Dendritic cell treated with granulocyte-macrophage colony-stimulating factor and Interleukin-4, amounts not matched to agents 40 ng/mL and 50 ng/mL, for 4 days (primary cell): ENCODE measurements around the gene P2RX2.

Experiments
- H3K27ac Mint-ChIP-seq: one replicate; pipeline ENCODE4 v1.8.0; 2022; ENCODE audit warnings: mild to moderate bottlenecking, mixed read lengths
- H3K27me3 Mint-ChIP-seq: one replicate; pipeline ENCODE4 v1.8.0; 2022; ENCODE audit warnings: mild to moderate bottlenecking, mixed read lengths
- H3K36me3 Mint-ChIP-seq: one replicate; pipeline ENCODE4 v1.8.0; 2022; ENCODE audit warnings: low read depth, mixed read lengths
- H3K4me1 Mint-ChIP-seq: one replicate; pipeline ENCODE4 v1.8.0; 2022; ENCODE audit warnings: low read depth, mixed read lengths
- H3K4me3 Mint-ChIP-seq: one replicate; pipeline ENCODE4 v1.8.0; 2022; ENCODE audit warnings: mild to moderate bottlenecking, moderate library complexity, mixed read lengths
- H3K9me3 Mint-ChIP-seq: one replicate; pipeline ENCODE4 v1.8.0; 2022; ENCODE audit warnings: mixed read lengths
- intact Hi-C: fragments of 100-400 bp; cut with micrococcal nuclease; formaldehyde crosslinking; loops from one replicate; pipeline ENCODE4 v1.15.0; 2022

P2RX2 gene

DNA sequence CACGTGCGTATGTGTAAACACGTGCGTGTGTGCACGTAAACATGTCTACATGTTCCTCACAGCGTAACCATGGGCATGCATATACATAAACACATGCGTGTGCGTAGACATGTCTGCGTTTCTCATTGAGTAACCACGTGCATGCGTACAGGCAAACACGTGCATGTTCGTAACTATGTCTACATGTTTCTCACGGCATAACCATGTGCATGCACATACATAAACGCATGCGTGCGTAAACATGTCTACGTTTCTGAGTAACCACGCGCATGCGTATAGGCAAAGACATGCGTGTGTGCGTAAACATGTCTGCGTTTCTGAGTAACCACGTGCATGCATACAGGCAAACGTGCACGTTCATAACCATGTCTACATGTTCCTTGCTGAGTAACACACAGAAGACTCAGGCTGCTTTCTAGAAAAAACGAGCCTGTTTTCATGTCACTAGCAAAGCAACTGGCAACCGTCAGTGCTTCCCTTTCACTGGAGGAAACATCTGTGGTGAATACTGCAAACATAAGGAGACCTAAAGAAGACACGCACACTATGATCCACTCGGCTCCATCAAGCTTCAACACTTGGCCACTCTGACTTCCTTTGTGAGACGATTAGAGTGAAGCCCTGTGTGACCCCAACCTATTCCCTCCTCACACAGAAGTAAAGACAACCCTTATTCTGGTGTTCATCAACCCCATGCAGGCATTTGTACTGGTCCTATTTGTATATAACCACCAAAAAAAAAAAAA, 39.7 kb downstream of the P2RX2 start:
- peaks cover 100% of the 10 kb centered on the region for H3K36me3 Mint-ChIP-seq
- no peaks in the 10 kb centered on the region for H3K9me3 Mint-ChIP-seq
- intact Hi-C loops: no loop called here
- H3K4me1 Mint-ChIP-seq: peaks cover 6% of the 10 kb centered on the region
- no peaks in the 10 kb centered on the region for H3K27me3 Mint-ChIP-seq
- no peak overlapping the region for H3K4me3 Mint-ChIP-seq
- no peak overlapping the region for H3K27ac Mint-ChIP-seq

DNA sequence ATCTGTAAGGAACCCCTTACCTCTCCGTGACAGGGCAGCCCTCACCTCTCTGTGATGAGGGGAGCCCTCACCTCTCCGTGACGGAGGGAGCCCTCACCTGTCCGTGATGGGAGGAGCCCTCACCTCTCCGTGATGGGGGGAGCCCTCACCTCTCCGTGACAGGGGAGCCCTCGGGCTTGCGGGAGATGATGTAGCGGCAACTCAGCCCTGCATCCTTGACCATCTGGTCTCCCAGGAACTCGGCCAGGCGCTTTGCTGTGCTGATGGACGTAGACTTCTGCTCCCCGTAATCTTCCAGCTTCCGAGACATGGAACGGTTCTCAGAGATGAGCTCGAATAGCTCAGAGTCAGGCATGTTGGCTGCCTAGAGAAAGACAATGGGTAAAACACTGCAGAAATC, 40.6 kb downstream of the P2RX2 start:
- peaks cover 99% of the 10 kb centered on the region for H3K36me3 Mint-ChIP-seq

DNA sequence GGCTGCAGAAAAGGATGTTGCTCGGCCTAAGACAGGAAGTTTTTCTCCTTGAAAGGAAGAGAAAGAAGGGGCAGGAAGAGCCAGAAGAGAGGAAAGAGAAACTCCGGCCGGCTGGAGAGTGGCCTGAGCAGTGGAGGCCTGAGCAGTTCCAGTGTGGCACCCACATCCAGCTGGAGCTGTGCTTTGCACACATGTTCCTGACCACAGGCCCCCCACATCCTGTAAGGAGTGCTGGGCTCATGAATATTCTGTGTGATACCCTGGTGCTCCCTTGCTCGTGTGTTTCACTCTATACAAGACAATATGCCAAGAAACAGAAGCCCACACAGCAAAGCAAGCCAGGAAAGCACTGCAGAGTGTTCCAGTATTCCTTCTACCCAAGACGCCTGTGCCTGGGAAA, 41.5 kb downstream of the P2RX2 start:
- Mint-ChIP-seq H3K36me3 (peaks cover 99% of the 10 kb centered on the region), H3K27ac (no peak overlapping the region)
- intact Hi-C loops: no loop called here

More for the DNA sequence above, 40.6 kb downstream of the P2RX2 start:
- intact Hi-C loops: no loop called here
- H3K4me3 Mint-ChIP-seq: no peak overlapping the region
- peaks cover 11% of the 10 kb centered on the region for H3K4me1 Mint-ChIP-seq
- no peaks in the 10 kb centered on the region for H3K27me3 Mint-ChIP-seq
- H3K9me3 Mint-ChIP-seq: no peaks in the 10 kb centered on the region
- H3K27ac Mint-ChIP-seq: no peak overlapping the region

DNA sequence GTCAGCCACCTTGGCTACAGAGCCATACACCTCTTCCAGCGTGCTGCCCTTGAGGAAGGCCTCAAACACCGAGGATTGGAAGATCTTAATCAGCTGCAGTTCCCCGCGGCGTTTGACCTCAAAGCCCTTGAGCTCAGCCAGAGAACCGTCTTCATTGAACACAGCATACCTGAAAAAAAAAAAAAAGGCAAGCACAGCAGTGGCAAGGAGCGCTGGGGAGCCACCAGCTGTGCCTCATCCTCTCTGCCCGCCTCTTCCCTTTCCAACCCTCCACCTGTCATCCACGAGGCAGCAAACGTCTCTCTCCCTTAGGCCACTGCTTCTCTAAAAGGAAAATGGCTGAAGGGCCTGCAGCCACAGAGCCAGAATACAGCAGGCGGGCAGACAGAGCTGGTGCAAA, 42.4 kb downstream of the P2RX2 start:
- H3K27me3 Mint-ChIP-seq: no peaks in the 10 kb centered on the region
- no peak overlapping the region for H3K27ac Mint-ChIP-seq
- peaks cover 16% of the 10 kb centered on the region for H3K4me1 Mint-ChIP-seq

More for the DNA sequence above, 41.5 kb downstream of the P2RX2 start:
- Mint-ChIP-seq H3K27me3 (no peaks in the 10 kb centered on the region), H3K4me1 (peaks cover 16% of the 10 kb centered on the region), H3K4me3 (no peak overlapping the region), H3K9me3 (no peaks in the 10 kb centered on the region)

DNA sequence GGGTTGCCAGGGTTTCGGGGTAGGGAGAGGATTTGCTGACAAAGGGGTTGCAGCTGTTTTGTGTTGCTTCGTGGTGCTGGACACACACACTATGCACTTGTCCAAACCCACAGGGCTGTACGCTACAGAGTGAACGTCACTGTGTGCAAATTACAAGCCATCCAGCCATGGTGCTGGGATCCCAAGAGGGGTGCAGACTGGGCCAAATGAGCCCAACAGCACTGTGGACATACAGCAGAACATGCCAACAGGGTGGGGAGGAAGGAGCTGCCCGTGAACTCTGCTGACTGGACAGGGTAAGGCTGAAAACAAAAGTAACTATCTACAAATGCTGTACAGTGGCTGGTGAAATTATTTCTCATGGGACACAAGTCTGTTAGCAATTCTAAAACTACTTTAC, 43.4 kb downstream of the P2RX2 start:
- intact Hi-C loops: no loop called here
- Mint-ChIP-seq H3K36me3 (peaks cover 99% of the 10 kb centered on the region), H3K27ac (no peak overlapping the region), H3K4me3 (no peak overlapping the region), H3K4me1 (peaks cover 16% of the 10 kb centered on the region), H3K9me3 (no peaks in the 10 kb centered on the region), H3K27me3 (no peaks in the 10 kb centered on the region)

More for the DNA sequence above, 42.4 kb downstream of the P2RX2 start:
- Mint-ChIP-seq H3K36me3 (peaks cover 99% of the 10 kb centered on the region), H3K9me3 (no peaks in the 10 kb centered on the region), H3K4me3 (no peak overlapping the region)
- intact Hi-C loops: no loop called here

DNA sequence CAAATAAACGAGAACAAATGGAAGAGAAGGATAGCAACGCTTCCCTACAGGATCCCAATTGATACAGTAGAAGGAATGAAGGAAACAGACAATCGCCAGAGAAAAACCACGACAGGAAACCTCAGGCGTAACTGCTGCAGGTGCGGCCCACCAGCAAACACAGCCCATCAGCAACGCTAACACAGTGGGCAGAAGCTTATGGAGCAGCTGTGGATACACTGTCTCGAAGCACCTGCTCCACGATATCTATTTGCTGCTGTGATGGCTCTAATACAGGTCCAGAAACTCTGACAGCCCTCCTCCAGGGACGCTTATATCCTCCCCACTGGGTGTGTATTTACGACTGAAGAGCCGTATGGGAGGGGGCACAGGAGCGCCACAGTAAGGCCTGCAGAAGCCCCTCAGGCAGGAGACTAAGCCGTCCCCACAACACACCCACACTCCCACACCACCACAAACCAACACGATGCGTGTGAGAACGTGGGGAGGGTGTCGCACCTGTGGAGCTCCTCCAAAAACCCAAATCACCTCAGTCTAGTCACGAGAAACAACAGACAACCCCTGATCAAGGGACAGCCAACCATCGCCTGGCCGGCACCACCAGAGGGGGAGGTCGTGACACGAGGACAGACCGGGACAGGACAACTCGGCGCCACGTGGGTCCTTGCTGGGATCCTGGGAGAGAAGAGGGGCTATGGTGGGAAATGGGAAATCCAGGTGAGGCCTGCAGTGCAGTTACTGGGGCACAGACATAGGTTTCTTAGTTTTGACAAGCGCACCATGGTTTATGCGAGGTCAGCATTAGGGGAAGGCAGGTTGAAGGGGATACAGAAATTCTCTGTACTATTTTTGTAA, 44.6 kb downstream of the P2RX2 start:
- H3K4me1 Mint-ChIP-seq: peaks cover 16% of the 10 kb centered on the region
- H3K9me3 Mint-ChIP-seq: no peaks in the 10 kb centered on the region
- no peak overlapping the region for H3K4me3 Mint-ChIP-seq
- H3K36me3 Mint-ChIP-seq: peaks cover 99% of the 10 kb centered on the region
- H3K27ac Mint-ChIP-seq: no peak overlapping the region
- no peaks in the 10 kb centered on the region for H3K27me3 Mint-ChIP-seq
- intact Hi-C loops: no loop called here

DNA sequence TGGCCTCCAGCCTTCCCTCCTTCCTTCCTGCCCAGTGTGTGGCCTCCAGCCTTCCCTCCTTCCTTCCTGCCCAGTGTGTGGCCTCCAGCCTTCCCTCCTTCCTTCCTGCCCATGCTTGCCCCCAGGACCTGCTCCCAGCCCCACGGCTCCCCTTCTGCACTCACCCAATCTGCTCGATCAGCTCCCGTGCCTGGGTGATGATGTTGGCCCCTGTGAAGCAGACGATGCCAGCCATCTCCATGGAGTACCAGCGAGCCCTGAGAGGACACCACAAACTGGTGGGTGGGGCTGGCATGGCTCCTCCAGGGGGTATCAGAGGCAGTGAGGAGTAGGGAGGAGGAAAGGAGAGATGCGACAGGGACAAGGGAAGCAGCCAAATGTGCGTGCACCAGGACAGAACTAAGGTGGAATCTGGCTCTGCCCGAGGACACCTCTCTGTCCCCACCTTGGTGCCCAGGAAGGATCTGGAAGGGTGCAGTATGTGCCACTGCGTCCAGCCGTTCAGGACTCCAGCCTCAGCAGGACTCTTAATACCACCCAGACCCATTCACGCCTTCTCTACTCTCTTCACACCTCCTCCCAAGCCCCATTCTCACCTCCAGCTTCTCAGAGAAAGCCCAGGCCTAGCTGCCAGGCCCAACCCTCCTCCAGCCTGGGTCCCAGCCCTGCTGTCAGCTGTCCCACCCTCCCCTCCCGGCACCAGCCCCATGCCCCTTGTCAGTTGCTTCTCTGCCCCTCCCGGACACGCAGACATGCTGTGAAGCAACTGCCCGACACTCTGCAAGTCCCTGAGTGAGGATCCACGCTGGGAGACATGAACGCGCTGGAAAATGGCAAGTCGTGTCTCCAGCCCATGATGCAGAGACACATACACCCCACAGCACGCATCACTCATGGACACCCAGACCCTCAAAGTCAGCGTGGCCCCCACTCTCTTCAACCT, 45.9 kb downstream of the P2RX2 start:
- Mint-ChIP-seq H3K4me1 (peaks cover 16% of the 10 kb centered on the region), H3K27me3 (no peaks in the 10 kb centered on the region), H3K4me3 (no peak overlapping the region), H3K9me3 (no peaks in the 10 kb centered on the region), H3K36me3 (peaks cover 99% of the 10 kb centered on the region), H3K27ac (no peak overlapping the region)
- intact Hi-C loops: no loop called here

DNA sequence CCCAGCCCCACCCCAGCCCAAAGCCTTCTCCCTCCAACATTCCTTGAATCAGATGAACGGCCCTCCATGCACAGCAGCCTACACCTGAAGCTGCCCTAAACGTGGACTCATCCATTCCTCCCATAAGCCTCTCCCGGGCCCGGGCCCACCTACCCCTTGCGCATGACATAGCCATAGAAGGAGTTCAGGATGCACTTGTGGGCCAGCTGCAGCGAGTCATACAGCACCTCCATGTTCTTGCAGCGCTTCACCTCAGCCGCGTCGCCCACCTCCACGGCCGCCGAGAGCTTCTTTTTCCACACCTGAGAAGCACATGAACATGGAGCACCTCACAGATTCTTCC, 46.5 kb downstream of the P2RX2 start:
- no peaks in the 10 kb centered on the region for H3K27me3 Mint-ChIP-seq
- H3K4me3 Mint-ChIP-seq: no peak overlapping the region
- peaks cover 99% of the 10 kb centered on the region for H3K36me3 Mint-ChIP-seq
- no peak overlapping the region for H3K27ac Mint-ChIP-seq
- H3K9me3 Mint-ChIP-seq: no peaks in the 10 kb centered on the region
- intact Hi-C loops: no loop called here
- peaks cover 16% of the 10 kb centered on the region for H3K4me1 Mint-ChIP-seq

DNA sequence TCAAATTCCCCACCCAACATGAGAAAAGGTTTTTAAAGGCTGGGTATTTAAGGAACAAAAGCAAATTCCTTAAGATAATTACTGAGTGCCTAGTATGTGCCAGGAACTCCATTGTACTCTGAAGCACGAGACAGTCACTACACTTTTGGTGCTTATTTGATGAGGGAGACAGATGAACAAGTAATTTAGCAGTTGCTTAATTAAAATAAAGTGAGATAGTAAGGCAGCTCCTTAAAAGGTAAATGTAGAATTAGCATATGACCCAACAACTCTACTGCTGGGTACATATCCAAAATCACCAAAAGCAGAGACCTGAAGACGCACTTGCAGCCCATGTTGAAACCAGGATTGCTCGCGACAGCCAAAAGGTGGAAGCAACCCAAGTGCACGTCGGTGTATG, 47.2 kb downstream of the P2RX2 start:
- intact Hi-C loops: no loop called here
- no peaks in the 10 kb centered on the region for H3K27me3 Mint-ChIP-seq
- no peak overlapping the region for H3K4me3 Mint-ChIP-seq
- H3K36me3 Mint-ChIP-seq: peaks cover 93% of the 10 kb centered on the region
- no peak overlapping the region for H3K27ac Mint-ChIP-seq
- no peaks in the 10 kb centered on the region for H3K9me3 Mint-ChIP-seq
- H3K4me1 Mint-ChIP-seq: peaks cover 16% of the 10 kb centered on the region

DNA sequence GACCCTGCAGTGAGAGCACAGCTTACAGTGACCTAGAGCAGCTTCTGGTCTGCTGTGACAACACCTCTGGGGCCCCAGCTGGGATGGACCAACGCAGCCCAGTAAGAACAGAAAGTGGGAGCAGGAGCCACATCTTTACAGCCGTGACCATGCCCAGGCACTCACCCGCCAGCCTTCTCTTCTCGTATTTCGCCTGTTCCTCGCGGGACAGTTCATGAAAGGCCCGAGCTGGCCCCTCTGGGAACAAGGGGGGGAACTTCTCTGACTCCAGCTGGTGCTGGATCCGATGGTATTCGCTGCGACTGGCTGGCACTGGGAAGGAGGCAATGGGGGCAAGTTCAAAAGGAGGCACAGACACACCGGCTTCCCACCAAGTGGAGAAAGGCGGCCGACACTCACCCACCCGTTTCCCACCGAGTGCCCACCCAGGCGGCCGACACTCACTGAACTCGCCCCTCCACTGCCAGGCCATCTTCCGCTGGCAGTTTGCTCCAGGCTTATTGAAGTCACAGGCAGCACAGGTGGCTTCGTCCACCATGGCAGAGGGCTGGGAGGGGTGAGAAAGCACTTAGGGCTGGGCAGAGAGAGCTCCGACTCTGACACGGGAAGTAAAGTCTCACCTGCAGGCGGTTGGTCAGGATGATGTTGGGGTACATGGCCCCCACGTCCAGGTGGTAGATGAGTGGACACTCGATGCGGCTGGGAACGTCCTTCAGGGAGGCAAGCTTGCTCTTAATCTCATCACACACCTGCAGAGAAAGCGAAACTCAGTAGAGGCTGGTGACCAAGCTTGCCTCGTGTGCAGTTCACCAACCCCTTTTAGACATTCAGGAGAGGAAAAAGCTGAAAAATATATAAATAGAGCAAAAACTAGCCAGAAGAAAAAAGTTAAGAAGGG, 49.9 kb downstream of the P2RX2 start:
- peaks cover 8% of the 10 kb centered on the region for H3K4me1 Mint-ChIP-seq
- intact Hi-C loops: no loop called here
- H3K4me3 Mint-ChIP-seq: no peak overlapping the region
- H3K27me3 Mint-ChIP-seq: no peaks in the 10 kb centered on the region
- H3K36me3 Mint-ChIP-seq: peaks cover 85% of the 10 kb centered on the region
- H3K9me3 Mint-ChIP-seq: no peaks in the 10 kb centered on the region
- no peak overlapping the region for H3K27ac Mint-ChIP-seq

DNA sequence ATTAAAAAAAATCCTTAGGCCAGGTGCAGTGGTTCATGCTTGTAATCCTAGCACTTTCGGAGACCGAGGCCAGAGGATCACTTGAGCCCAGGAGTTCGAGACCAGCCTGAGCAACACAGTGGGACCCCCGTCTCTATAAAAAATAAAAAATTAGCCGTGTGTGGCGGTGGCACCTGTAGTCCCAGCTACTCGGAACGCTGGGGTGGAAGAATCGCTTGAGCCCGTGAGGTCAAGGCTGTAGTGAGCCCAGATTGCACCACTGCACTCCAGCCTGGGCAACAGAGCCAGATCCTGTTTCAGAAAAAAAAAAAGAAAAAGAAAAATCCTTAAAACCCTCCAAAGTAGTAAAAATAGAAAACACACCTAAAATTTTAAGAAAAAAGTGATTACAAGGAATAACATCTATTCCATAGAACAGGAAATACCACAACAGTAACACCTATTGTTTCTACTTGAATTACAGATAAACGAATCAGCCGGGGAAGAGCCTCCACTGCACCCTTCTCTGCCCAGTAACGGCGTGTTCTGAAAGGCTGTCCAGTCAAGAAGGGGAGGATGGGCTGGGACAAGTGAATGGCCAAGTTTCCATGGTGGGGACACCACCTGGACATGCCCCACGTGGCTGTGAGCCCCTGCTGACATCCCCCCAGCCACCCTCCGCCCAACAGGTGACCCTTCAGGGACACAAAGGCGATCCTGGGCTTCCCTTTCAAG, 50.7 kb downstream of the P2RX2 start:
- no peaks in the 10 kb centered on the region for H3K9me3 Mint-ChIP-seq
- no peak overlapping the region for H3K4me3 Mint-ChIP-seq
- no peak overlapping the region for H3K27ac Mint-ChIP-seq
- H3K36me3 Mint-ChIP-seq: peaks cover 86% of the 10 kb centered on the region
- H3K27me3 Mint-ChIP-seq: no peaks in the 10 kb centered on the region
- H3K4me1 Mint-ChIP-seq: peaks cover 2% of the 10 kb centered on the region
- intact Hi-C loops: no loop called here
